HG03097 (cell line): Measurements from ENCODE around the gene UXS1.
"Not testable (repeated sequence)": the region's sequence is repeated elsewhere in the genome, so short reads cannot be mapped to it uniquely, and the experiment has no call there.

Source experiments
- ATAC-seq: cut with Tn5 transposase; IDR thresholded peaks from one replicate; pipeline ENCODE4 v1.9.1; 2021; ENCODE audit not compliant: unreplicated experiment, low FRiP score

Gene UXS1

GRCh38 chr2:106193977-106194778 is at the start of gene UXS1:
Gene UXS1, minus strand, starts transcription at chr2:106194301. Its CDS starts 60 bp downstream, at chr2:106194241.
- ATAC-seq: peak; percentile 71

DNA sequence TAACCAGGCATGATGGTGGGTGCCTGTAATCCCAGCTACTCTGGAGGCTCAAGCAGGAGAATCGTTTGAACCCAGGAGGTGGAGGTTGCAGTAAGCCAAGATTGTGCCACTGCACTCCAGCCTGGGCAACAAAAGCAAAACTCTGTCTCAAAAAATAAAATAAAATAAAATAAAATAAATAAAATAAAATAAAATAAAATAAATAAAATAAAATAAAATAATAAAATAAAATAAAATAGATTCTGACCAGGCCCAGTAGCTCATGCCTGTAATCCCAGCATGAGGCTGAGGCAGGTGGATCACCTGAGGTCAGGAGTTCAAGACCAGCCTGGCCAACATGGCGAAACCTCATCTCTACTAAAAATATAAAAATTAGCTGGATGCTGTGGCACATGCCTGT is 45.4 kb upstream of the UXS1 start:
- not testable (repeated sequence) for ATAC-seq

- ATAC-seq: not testable (repeated sequence)
These were observed 41.3 kb upstream of the UXS1 start for GRCh38 chr2:106235392-106235791.

- ATAC-seq: no peak
These were observed 39.2 kb upstream of the UXS1 start for GRCh38 chr2:106233350-106233706.

DNA sequence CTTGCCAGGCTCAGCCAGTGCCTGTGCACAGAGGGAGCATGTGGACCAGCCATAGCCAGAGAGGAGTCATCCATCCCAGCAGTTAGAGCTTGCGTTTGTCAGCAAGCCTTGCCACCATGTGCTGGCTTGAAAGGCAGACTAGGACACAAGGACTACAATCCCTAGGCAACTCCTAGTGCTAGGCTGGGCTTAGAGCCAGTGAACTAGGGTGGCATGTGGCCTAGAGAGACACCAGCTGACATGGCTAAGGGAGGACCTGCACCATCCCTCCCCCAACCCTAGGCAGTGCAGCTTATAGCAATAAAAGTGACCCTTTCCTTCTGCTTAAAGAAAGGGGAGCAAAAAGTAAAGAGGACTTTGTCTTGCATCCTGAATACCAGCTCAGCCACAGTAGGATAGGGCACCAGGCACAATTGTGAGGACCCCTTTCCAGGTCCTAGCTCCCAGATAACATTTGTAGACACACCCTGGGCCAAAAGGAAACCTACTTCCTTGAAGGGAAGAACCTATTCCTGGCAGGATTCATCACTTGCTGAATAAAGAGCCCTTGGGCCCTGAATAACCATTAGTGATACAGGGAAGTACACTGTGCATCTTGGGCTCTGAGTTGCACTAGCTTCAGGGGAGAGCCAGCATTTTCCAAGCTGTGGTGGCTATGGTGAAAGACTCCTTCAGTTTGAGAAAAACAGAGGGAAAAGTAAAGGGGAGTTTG is 38.7 kb upstream of the UXS1 start:
- no peak for ATAC-seq

DNA sequence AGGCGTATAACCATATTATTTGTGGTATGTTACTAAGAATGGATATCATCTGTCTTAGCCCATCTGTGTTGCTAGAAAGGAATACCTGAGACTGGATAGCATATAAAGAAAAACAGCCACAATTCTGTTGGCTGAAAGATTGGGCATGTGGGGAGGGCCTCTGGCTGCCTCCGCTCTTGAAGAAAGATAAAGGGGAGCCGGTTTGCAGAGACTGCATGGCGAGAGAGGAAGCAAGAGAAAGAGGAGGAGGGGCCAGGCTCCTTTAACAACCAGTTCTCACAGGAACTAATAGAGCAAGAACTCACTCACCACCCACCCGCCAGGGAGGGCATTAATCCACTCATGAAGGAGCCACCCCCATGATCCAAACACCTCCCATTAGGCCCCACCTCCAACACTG is 29.2 kb upstream of the UXS1 start:
- ATAC-seq: no peak

DNA sequence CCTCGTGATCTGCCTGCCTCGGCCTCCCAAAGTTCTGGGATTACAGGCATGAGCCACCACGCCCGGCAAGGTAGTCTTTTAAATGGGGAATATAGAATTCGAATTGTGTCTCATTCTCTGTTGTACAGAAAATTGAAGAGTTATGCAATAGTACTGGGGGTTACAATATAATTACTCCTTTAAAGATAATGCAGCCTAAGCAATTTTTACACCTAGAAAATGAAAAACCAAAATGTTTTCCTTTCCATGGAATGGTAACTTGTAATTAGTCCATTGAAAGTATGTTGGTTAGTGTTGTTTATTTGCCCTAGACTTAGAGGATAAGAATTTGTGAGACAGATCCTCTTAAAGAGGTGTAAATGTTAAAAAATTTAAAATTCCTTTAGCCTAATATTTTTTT is 28.0 kb upstream of the UXS1 start:
- not testable (repeated sequence) for ATAC-seq

- ATAC-seq: no peak
These were observed 25.7 kb upstream of the UXS1 start for GRCh38 chr2:106219813-106220212.

- not testable (repeated sequence) for ATAC-seq
These were observed 25.1 kb upstream of the UXS1 start for GRCh38 chr2:106219157-106219556.

DNA sequence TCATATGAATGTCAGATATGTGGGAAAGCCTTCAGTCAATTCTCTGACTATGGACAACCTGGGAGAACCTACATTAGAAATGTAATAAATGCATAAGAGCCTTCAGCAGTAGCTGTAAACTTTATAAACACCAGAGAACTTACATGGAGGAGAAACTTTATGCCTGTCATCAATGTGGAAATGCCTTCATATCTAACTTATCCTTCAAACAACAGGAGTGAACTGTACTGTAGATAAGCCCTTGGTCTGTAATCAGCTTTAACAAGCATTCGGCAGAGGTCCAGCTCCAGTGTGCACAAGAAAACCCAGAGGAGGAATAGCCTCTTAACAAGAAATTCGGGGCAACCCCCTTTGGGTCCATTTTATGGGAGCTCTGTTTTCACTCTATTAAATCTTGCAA is 14.8 kb upstream of the UXS1 start:
- ATAC-seq: no peak

DNA sequence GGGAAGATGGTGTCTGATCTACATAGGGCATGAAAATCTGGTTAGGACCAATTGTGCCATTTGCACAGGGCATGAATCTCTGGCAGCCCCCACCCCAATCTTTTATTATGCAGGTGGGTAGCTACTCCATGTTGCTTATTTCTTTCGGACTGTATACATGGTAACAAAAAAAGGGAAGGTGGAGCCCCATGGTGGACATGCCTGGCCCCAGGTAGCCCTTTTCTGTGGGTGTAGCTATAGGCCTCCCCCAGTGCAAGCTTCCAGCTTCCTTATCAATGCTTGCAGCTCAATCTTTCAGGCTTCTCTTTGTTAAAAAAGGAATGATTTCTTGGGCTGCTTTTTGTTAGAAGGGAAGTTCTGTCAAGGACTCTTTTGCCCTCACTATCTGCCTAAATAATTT is 14.3 kb upstream of the UXS1 start:
- no peak for ATAC-seq

- ATAC-seq: no peak
These were observed 13.1 kb upstream of the UXS1 start for GRCh38 chr2:106207246-106207645.

GRCh38 chr2:106205488-106205887 is 11.4 kb upstream of the UXS1 start:
- ATAC-seq: no peak

DNA sequence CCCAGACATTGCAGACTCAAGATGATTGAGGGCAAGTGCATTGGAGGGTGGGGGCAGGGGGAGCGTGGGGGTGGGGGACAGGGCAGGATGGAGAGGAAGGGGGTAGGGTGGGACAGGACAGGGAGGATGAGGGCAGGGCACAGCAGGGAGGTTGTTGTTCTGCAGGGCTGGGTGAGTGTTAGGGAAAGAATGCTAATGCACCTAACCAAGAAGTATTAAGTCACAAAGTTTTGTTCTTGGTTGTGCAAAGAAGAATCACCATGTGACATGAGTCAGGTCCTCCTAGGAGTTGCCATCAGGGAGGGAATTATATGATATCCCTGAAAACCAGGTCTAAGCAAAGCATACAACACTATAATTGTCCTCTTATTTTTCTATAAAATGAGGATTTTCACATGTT is 10.4 kb upstream of the UXS1 start:
- ATAC-seq: not testable (repeated sequence)

DNA sequence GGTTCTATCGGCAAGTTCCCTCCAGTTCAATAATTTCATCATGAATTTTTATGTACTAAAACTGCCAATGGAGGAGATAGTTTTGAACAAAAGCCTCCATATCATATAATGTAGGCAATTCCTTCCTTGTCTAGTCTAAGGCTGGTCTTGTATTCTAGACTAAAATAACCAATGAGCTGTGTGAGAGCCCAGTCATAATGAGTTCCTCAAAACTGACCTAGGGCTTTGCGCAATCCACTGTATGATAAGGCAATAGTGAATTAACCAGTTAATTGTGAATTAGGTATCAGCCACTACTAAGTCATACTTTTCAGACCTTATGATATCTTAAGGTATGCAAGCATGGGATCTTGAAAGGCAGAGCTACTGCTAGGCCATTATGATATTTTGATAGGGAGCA is 7.6 kb upstream of the UXS1 start:
- ATAC-seq: no peak

DNA sequence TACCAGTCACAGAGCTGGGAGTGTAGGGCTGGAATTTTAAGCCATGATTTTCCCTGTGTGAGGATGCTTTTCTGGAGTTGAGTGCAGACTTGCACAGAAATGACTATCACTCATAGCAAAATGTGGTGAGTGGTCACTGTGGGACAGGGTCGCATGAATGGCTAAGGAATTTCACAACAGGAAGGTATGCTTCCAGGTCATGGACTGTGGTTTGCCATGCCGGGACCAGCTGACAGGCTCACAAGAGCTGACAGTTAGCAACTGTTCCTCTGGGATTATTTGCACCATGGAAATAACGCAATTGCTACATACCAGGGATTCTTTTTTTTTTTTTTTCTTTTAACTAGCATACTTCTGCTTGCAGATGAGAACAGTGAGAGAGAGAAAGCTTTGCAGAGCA is 3.8 kb upstream of the UXS1 start:
- no peak for ATAC-seq

- ATAC-seq: no peak
These were observed 1.9 kb upstream of the UXS1 start for GRCh38 chr2:106195981-106196380.

DNA sequence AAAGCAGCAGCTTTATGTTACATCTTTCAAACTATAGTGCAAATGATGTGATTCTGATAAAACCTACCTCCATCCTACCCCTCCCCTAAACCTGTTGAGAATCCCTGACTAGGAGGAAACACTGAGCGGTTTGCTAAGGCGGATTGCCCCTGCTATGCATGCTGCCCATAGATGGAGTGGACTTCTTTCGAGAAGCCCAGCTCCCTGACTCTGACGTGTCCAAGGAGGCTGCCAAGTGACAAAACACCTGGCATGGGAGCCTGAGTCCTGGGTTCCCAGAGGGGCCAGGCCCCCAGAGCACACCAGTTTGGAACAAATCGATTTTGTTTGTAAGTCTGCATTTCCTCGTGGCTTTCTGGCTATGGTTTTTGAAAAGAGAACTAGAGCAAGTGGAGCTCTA is 1.4 kb upstream of the UXS1 start:
- ATAC-seq: no peak

DNA sequence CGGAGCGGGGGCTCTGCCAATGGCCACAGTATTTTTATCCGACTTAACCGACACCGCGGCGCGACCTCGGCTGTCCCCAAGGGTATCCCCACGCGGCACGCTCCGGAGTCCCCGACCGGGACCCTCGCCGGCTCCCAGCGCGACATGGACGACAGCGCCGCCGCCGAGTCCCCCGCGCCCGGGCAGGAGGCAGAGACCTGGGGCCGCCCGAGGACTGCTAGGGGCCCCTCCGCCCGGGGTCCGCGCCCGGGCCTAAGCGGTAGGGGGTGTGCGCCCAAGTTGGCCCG is 468 bp downstream of the UXS1 start:
- peak; percentile 30 for ATAC-seq

DNA sequence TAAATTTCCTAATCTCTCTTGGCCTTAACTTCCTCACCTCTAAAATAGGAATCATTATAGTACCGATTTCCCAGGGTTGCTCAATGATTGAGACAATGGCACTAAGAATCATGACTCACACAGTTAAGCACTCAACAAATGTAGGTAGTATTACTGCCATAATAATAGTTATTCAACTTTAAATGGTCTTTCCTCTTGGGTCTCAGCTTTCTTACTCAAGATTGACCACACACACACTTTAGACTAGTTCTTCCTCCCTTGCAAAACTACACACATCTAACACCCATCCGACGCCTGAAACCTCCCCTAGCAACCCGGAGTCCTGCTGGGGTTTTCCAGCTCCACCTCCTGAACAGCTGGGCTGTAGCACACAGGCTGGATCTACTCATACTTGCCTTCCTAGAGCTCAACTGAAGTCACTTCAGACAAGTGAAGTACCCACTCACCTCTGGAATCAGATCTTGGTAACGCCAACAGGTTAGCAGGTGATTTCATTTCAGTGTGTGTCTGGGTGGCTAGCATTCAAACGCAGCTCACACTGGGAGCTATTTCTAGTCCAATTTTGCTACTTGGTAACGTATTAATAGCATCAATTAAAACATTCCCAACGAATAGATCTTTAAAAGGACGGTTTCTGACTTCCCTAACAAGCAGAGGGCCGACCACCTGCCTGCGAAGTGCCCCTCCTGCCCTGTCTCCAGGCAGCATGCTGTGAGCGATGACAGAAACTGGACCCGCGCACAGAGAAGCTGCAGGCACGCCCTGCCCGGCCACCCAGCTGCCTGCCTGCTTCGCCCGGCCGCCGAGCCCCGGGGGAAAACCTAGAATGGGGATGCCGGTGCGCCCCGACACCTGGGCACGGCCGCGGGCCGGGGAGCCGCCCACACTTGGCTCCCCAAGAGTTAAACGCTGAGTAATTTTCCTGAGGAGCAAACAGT is 1.1 kb downstream of the UXS1 start:
- ATAC-seq: peak; percentile 38

- ATAC-seq: no peak
These were observed 2.5 kb downstream of the UXS1 start for GRCh38 chr2:106191511-106192016.
